ENCODE data around the gene RIC8B.

DNA sequence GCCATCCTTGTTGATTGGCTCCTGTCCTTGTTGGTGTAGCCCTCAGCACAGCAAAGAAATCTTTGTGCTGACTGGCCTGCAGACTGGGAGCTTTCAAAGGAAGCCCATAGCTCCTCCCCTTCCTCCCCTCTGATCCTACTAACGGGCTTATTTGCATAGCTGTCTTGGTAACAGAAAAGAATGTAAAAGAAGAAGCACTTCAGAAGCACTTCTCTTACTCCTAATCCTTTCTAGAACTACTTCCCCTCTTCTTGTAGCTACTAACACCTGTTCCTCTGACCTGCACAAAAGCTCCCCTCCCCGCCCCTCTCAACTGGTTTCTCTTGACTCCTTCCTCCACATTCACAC lies 14.3 kb upstream of the RIC8B start:
- TF ChIP-seq, protein P1, sequence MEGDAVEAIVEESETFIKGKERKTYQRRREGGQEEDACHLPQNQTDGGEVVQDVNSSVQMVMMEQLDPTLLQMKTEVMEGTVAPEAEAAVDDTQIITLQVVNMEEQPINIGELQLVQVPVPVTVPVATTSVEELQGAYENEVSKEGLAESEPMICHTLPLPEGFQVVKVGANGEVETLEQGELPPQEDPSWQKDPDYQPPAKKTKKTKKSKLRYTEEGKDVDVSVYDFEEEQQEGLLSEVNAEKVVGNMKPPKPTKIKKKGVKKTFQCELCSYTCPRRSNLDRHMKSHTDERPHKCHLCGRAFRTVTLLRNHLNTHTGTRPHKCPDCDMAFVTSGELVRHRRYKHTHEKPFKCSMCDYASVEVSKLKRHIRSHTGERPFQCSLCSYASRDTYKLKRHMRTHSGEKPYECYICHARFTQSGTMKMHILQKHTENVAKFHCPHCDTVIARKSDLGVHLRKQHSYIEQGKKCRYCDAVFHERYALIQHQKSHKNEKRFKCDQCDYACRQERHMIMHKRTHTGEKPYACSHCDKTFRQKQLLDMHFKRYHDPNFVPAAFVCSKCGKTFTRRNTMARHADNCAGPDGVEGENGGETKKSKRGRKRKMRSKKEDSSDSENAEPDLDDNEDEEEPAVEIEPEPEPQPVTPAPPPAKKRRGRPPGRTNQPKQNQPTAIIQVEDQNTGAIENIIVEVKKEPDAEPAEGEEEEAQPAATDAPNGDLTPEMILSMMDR (IDR thresholded peaks at IDR 0.05; ENCODE audit: low read length): no peak
- TF ChIP-seq EZH2 (IDR thresholded peaks at IDR 0.05; ENCODE audit: borderline replicate concordance, low read length): no peak
